Measurements from ENCODE around the gene LYPD1.

- no peak for TF ChIP-seq EZH2phosphoT487 (IDR thresholded peaks at IDR 0.05; ENCODE audit: borderline replicate concordance, low read depth)
- no peak for TF ChIP-seq ZBTB33 (IDR thresholded peaks at IDR 0.05; ENCODE audit: borderline replicate concordance, low read depth)
- TF ChIP-seq CTCF (IDR thresholded peaks at IDR 0.05): no peak
- no peak for TF ChIP-seq FOXM1 (IDR thresholded peaks at IDR 0.05; ENCODE audit: low read depth)
- no peak for TF ChIP-seq CHD2 (IDR thresholded peaks at IDR 0.05; ENCODE audit: low read length, partially characterized antibody)
- no peak for TF ChIP-seq RFX5 (IDR thresholded peaks at IDR 0.05; ENCODE audit: low read length)
These were observed 72.2 kb downstream of the LYPD1 start for GRCh38 chr2:132597831-132598230.
